IMR-90 (cell line): ENCODE data around the gene KRTAP5-5. TPM values are rescaled to one million over a fixed set of nuclear protein-coding genes. Genes with fewer than 3 reads are reported as not detected.

Experiments used
- ATAC-seq: fragments of 200-7000 bp; cut with Tn5 transposase; 2 replicates; pipeline ENCODE4 v1.9.1; 2020; ENCODE audit warnings: low read depth, mild to moderate bottlenecking, moderate library complexity
- BruUV-seq: library from RNA; stranded (reverse); fragments of 400-500 nt; replicated peaks from 2 replicates; lab custom pipeline; 2021; lab: Mats Ljungman, UMichigan
- CTCF ChIA-PET: fragments of 300-600 bp; formaldehyde crosslinking; extraction: SDS; loops from one replicate; lab custom pipeline; 2021; ENCODE audit warnings: antibody characterized with exemption; lab: Yijun Ruan, JAX
- POLR2A ChIA-PET: fragments of 300-600 bp; sonication (Branson Sonifier 250); formaldehyde crosslinking; loops from one replicate; lab custom pipeline; 2022; ENCODE audit warnings: antibody characterized with exemption; ENCODE audit not compliant: unreplicated experiment; lab: Charles Lee
- DNase-seq: peaks from one replicate; pipeline ENCODE4 v3.0.0; 2013
- H2AFZ ChIP-seq: replicated peaks from 2 replicates; pipeline ENCODE3; 2013; ENCODE audit warnings: low read length, mild to moderate bottlenecking; ENCODE audit not compliant: poor library complexity
- H2AK5ac ChIP-seq: 2 replicates; pipeline ENCODE4 v1.6.1; 2013; ENCODE audit warnings: low read depth, low read length, inconsistent platforms
- H2AK9ac ChIP-seq: replicated peaks from 2 replicates; pipeline ENCODE3; 2013; ENCODE audit warnings: mild to moderate bottlenecking, low read depth, low read length, moderate library complexity; ENCODE audit not compliant: poor library complexity
- H2BK120ac ChIP-seq: 2 replicates; pipeline ENCODE4 v1.6.1; 2013; ENCODE audit warnings: low read depth, low read length, inconsistent platforms
- H2BK15ac ChIP-seq: 3 replicates; pipeline ENCODE4 v1.6.1; 2013; ENCODE audit warnings: low read depth, low read length, inconsistent platforms
- H2BK20ac ChIP-seq: 2 replicates; pipeline ENCODE4 v1.6.1; 2013; ENCODE audit warnings: low read depth, mild to moderate bottlenecking, inconsistent platforms, low read length, moderate library complexity
- H2BK5ac ChIP-seq: 2 replicates; pipeline ENCODE4 v1.6.1; 2013; ENCODE audit warnings: mild to moderate bottlenecking, low read depth, low read length, inconsistent platforms; ENCODE audit not compliant: poor library complexity, severe bottlenecking
- H3K14ac ChIP-seq: replicated peaks from 2 replicates; pipeline ENCODE4 v1.6.1; 2013; ENCODE audit warnings: low read depth, low read length, inconsistent platforms
- H3K18ac ChIP-seq: 2 replicates; pipeline ENCODE4 v1.6.1; 2013; ENCODE audit warnings: low read depth, low read length, control low read depth
- H3K23ac ChIP-seq: 2 replicates; pipeline ENCODE4 v1.6.1; 2013; ENCODE audit warnings: low read depth, low read length, inconsistent platforms
- H3K27ac ChIP-seq: 2 replicates; pipeline ENCODE4 v1.5.1; 2013; ENCODE audit warnings: mild to moderate bottlenecking, control low read depth, low read length; ENCODE audit not compliant: insufficient read depth
- H3K27me3 ChIP-seq: 2 replicates; pipeline ENCODE4 v1.6.1; 2013; ENCODE audit warnings: low read length; ENCODE audit not compliant: control insufficient read depth, insufficient read depth
- H3K36me3 ChIP-seq: 2 replicates; pipeline ENCODE4 v1.6.1; 2013; ENCODE audit warnings: low read length, mixed read lengths; ENCODE audit not compliant: control insufficient read depth, insufficient read depth
- H3K4ac ChIP-seq: 2 replicates; pipeline ENCODE4 v1.6.1; 2013; ENCODE audit warnings: low read depth, low read length, inconsistent platforms
- H3K4me1 ChIP-seq: 2 replicates; pipeline ENCODE4 v1.6.1; 2013; ENCODE audit warnings: low read length, mixed read lengths; ENCODE audit not compliant: control insufficient read depth, insufficient read depth
- H3K4me2 ChIP-seq: 2 replicates; pipeline ENCODE4 v1.6.1; 2013; ENCODE audit warnings: low read depth, mild to moderate bottlenecking, control low read depth, low read length, moderate library complexity
- H3K4me3 ChIP-seq: 2 replicates; pipeline ENCODE4 v1.5.1; 2013; ENCODE audit warnings: low read depth, mild to moderate bottlenecking, control low read depth, low read length, moderate library complexity; ENCODE audit not compliant: insufficient read depth
- H3K56ac ChIP-seq: 2 replicates; pipeline ENCODE4 v1.6.1; 2013; ENCODE audit warnings: low read length, inconsistent platforms; ENCODE audit not compliant: insufficient read depth; ENCODE audit errors: extremely low read depth
- H3K79me1 ChIP-seq, 2 experiments: 2 replicates each; pipeline ENCODE4 v1.6.1; 2013; ENCODE audit warnings: low read length in 2 of 2, inconsistent platforms in 1 of 2, low read depth in 1 of 2
- H3K9ac ChIP-seq: 2 replicates; pipeline ENCODE4 v1.6.1; 2013; ENCODE audit warnings: low read depth, low read length, control low read depth
- H3K9me1 ChIP-seq: 2 replicates; pipeline ENCODE4 v1.6.1; 2013; ENCODE audit warnings: low read length, inconsistent platforms; ENCODE audit not compliant: insufficient read depth
- H3K9me3 ChIP-seq: 2 replicates; pipeline ENCODE4 v1.6.1; 2013; ENCODE audit warnings: low read length; ENCODE audit not compliant: control insufficient read depth, insufficient read depth
- H4K20me1 ChIP-seq: 2 replicates; pipeline ENCODE4 v1.6.1; 2013; ENCODE audit warnings: low read length, inconsistent platforms; ENCODE audit not compliant: insufficient read depth
- H4K5ac ChIP-seq: 2 replicates; pipeline ENCODE4 v1.6.1; 2013; ENCODE audit warnings: mild to moderate bottlenecking, low read depth, low read length, control low read depth
- H4K8ac ChIP-seq, 2 experiments: 2 replicates each; pipeline ENCODE4 v1.6.1; 2013; ENCODE audit warnings: low read depth in 2 of 2, low read length in 2 of 2, control low read depth in 1 of 2, inconsistent platforms in 1 of 2
- H4K91ac ChIP-seq: 2 replicates; pipeline ENCODE4 v1.6.1; 2013; ENCODE audit warnings: low read depth, low read length, inconsistent platforms; ENCODE audit not compliant: insufficient read depth
- BHLHE40 ChIP-seq: fragments of 150-350 bp; IDR thresholded peaks from 2 replicates; pipeline ENCODE4 v1.6.1; 2016; ENCODE audit warnings: mild to moderate bottlenecking, low read depth, low read length
- CEBPB ChIP-seq: IDR thresholded peaks from 2 replicates; pipeline ENCODE4 v1.6.1; 2012; ENCODE audit warnings: low read depth, low read length, improper control_type of control experiment
- CHD1 ChIP-seq: IDR thresholded peaks from 2 replicates; pipeline ENCODE4 v1.6.1; 2012; ENCODE audit warnings: low read depth, low read length, improper control_type of control experiment
- FOS ChIP-seq: fragments of 150-350 bp; IDR thresholded peaks from 2 replicates; pipeline ENCODE4 v1.6.1; 2016; ENCODE audit warnings: low read depth, low read length
- MAFK ChIP-seq: IDR thresholded peaks from 2 replicates; pipeline ENCODE4 v1.6.1; 2012; ENCODE audit warnings: low read depth, low read length, improper control_type of control experiment
- MAZ ChIP-seq: IDR thresholded peaks from 2 replicates; pipeline ENCODE4 v1.6.1; 2012; ENCODE audit warnings: low read depth, mild to moderate bottlenecking, low read length, improper control_type of control experiment, moderate library complexity, borderline replicate concordance
- MXI1 ChIP-seq: IDR thresholded peaks from 2 replicates; pipeline ENCODE4 v1.6.1; 2012; ENCODE audit warnings: low read depth, mild to moderate bottlenecking, low read length, moderate library complexity, borderline replicate concordance
- NFE2L2 ChIP-seq: fragments of 150-350 bp; IDR thresholded peaks from 2 replicates; pipeline ENCODE4 v1.6.1; 2016; ENCODE audit warnings: low read depth, mild to moderate bottlenecking, low read length
- RAD21 ChIP-seq: IDR thresholded peaks from 2 replicates; pipeline ENCODE4 v1.6.1; 2012; ENCODE audit warnings: low read length, improper control_type of control experiment
- RCOR1 ChIP-seq: IDR thresholded peaks from 2 replicates; pipeline ENCODE4 v1.6.1; 2012; ENCODE audit warnings: mild to moderate bottlenecking, low read length, improper control_type of control experiment; ENCODE audit not compliant: insufficient replicate concordance
- RFX5 ChIP-seq: IDR thresholded peaks from 2 replicates; pipeline ENCODE4 v1.8.0; 2012; ENCODE audit warnings: low read depth, mild to moderate bottlenecking, low read length, moderate library complexity
- SMC3 ChIP-seq: fragments of 150-350 bp; IDR thresholded peaks from 2 replicates; pipeline ENCODE4 v1.6.1; 2016; ENCODE audit warnings: low read depth, mild to moderate bottlenecking, antibody characterized with exemption, low read length, moderate library complexity
- WGBS, 2 experiments: methylation state at CpG; one replicate each; pipeline versions ENCODE4 v1.1.5 to v1.1.7; 2013; ENCODE audit warnings: missing lambda C conversion rate in 2 of 2; ENCODE audit not compliant: insufficient read length in 1 of 2; ENCODE audit errors: extremely low coverage in 2 of 2; 5-methylcytosine and 5-hydroxymethylcytosine counted together
- dilution Hi-C: fragments of 300-500 bp; cut with HindIII; formaldehyde crosslinking; loops from one replicate; pipeline ENCODE4 v1.14.3; 2018; ENCODE audit warnings: low sequenced_read_pairs; ENCODE audit not compliant: unreplicated experiment
- in situ Hi-C: fragments of 300-500 bp; cut with MboI; formaldehyde crosslinking; loops from 3 replicates; pipeline ENCODE4 v1.14.3; 2019; ENCODE audit warnings: low sequenced_read_pairs, inconsistent platforms, mixed read lengths
- intact Hi-C: fragments of 100-400 bp; cut with micrococcal nuclease; formaldehyde crosslinking; loops from 2 replicates; pipeline ENCODE4 v1.10.0; 2022
- polyA plus RNA-seq, 3 experiments: library from polyadenylated mRNA; depleted of rRNA; stranded (reverse); fragments of >200 nt; gene quantifications; 2 replicates each; pipeline ENCODE4 v1.2.3, GENCODE V29; 2012; ENCODE audit warnings: low replicate concordance in 1 of 3
- total RNA-seq: library from RNA; depleted of rRNA; stranded (reverse); fragments of >200 nt; gene quantifications from 2 replicates; pipeline ENCODE4 v1.2.3, GENCODE V29; 2012
- TF ChIP-seq, protein P1 (sequence below): fragments of 150-350 bp; IDR thresholded peaks from 2 replicates; pipeline ENCODE4 v1.6.1; 2016; ENCODE audit warnings: low read depth, mild to moderate bottlenecking, low read length, moderate library complexity, borderline replicate concordance
- TF ChIP-seq, protein P2 (sequence below): fragments of 150-350 bp; IDR thresholded peaks from 2 replicates; pipeline ENCODE4 v1.6.1; 2017; ENCODE audit warnings: mild to moderate bottlenecking, antibody characterized with exemption, low read length, low read depth
- TF ChIP-seq, protein P3 (sequence below): conservative IDR thresholded peaks from 2 replicates; pipeline ENCODE4 v1.5.1; 2012; ENCODE audit warnings: mild to moderate bottlenecking, low read depth, low read length, improper control_type of control experiment

KRTAP5-5 gene
- total and polyA plus RNA-seq, 2 of the 4 experiments (the other 2 are of a cell fraction) = not detected

DNA sequence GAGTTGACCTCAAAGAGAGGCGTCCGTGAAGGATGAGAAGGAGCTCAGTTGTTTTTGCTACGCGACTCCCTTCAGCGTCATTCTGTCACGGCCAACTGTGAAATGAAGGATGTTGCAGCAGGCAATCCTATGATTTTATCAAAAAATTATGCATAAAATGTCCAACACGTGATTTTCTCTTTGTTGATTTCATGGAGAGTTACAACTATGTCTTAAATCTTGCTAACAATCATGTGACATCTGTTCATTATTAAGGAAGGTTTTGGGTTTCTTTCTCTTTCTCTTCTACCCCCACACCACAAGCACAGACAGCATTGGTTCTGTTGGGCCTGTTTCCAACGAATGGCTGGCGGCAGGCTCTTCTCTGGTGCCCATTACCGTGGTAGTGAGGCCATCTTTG is 11.3 kb upstream of the KRTAP5-5 start:
- CTCF ChIA-PET = no interaction called here
- no peak for DNase-seq

More for the DNA sequence above, 11.3 kb upstream of the KRTAP5-5 start:
- POLR2A ChIA-PET = no interaction called here
- Histone ChIP-seq H3K4me3 (no peak overlapping the region), H3K4me2 (no peak overlapping the region), H3K18ac (no peak overlapping the region), H2AFZ (no peak overlapping the region), H3K27me3 (peaks cover 27% of the 10 kb centered on the region), H3K36me3 (no peaks in the 10 kb centered on the region), H3K23ac (no peak overlapping the region), H2AK5ac (no peak overlapping the region), H4K20me1 (no peaks in the 10 kb centered on the region), H3K9ac (no peak overlapping the region), H2AK9ac (no peak overlapping the region), H3K56ac (no peak overlapping the region), H4K5ac (no peak overlapping the region), H2BK5ac (no peak overlapping the region), H2BK120ac (no peak overlapping the region), H3K4me1 (no peaks in the 10 kb centered on the region), H4K8ac (no peak overlapping the region), H3K4ac (no peak overlapping the region), H3K14ac (no peak overlapping the region), H3K27ac (no peak overlapping the region), H3K9me3 (0 out of 2 replicates have a peak, but pooled peaks cover 2% of the 10 kb centered on the region), H3K9me1 (no peaks in the 10 kb centered on the region), H4K91ac (no peak overlapping the region), H2BK20ac (no peak overlapping the region), H3K79me1 (no peaks in the 10 kb centered on the region), H2BK15ac (no peak overlapping the region)
- intact Hi-C loops = no loop called here
- dilution Hi-C loops = no loop called here
- no peak for ATAC-seq
- BruUV-seq = no TSS peak
- no peak for TF ChIP-seq CHD1
- TF ChIP-seq SMC3 = no peak
- TF ChIP-seq RAD21 = no peak
- TF ChIP-seq CEBPB = no peak
- TF ChIP-seq MXI1 = no peak
- TF ChIP-seq, protein P1, sequence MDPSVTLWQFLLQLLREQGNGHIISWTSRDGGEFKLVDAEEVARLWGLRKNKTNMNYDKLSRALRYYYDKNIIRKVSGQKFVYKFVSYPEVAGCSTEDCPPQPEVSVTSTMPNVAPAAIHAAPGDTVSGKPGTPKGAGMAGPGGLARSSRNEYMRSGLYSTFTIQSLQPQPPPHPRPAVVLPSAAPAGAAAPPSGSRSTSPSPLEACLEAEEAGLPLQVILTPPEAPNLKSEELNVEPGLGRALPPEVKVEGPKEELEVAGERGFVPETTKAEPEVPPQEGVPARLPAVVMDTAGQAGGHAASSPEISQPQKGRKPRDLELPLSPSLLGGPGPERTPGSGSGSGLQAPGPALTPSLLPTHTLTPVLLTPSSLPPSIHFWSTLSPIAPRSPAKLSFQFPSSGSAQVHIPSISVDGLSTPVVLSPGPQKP = no peak
- TF ChIP-seq BHLHE40 = no peak
- TF ChIP-seq, protein P2, sequence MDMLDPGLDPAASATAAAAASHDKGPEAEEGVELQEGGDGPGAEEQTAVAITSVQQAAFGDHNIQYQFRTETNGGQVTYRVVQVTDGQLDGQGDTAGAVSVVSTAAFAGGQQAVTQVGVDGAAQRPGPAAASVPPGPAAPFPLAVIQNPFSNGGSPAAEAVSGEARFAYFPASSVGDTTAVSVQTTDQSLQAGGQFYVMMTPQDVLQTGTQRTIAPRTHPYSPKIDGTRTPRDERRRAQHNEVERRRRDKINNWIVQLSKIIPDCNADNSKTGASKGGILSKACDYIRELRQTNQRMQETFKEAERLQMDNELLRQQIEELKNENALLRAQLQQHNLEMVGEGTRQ = no peak
- TF ChIP-seq, protein P3, sequence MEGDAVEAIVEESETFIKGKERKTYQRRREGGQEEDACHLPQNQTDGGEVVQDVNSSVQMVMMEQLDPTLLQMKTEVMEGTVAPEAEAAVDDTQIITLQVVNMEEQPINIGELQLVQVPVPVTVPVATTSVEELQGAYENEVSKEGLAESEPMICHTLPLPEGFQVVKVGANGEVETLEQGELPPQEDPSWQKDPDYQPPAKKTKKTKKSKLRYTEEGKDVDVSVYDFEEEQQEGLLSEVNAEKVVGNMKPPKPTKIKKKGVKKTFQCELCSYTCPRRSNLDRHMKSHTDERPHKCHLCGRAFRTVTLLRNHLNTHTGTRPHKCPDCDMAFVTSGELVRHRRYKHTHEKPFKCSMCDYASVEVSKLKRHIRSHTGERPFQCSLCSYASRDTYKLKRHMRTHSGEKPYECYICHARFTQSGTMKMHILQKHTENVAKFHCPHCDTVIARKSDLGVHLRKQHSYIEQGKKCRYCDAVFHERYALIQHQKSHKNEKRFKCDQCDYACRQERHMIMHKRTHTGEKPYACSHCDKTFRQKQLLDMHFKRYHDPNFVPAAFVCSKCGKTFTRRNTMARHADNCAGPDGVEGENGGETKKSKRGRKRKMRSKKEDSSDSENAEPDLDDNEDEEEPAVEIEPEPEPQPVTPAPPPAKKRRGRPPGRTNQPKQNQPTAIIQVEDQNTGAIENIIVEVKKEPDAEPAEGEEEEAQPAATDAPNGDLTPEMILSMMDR = no peak
- no peak for TF ChIP-seq FOS
- no peak for TF ChIP-seq MAZ
- no peak for TF ChIP-seq RFX5
- TF ChIP-seq NFE2L2 = no peak
- TF ChIP-seq MAFK = no peak
- TF ChIP-seq RCOR1 = no peak
- 80% methylated on average over 2 of the region's 10 CpGs; no CpG with 5 or more reads in 1 of the 2 experiments for WGBS, 2 experiments
- in situ Hi-C loops = no loop called here
